ENCODE results near the gene C3orf18. TPM values are rescaled to one million over a fixed set of nuclear protein-coding genes. Genes with fewer than 3 reads are reported as not detected.

The C3orf18 gene
- total and polyA plus RNA-seq, 10 of the 15 experiments (the other 5 are each of a cell fraction or from before 2014, with no cell fraction given): 0.06 to 3.2 (median 0.66) TPM

Other genes with a start within 250 kb of the C3orf18 start
Only the 7 nearest of the 12 such genes appear.
- 33.4 and 34.6 TPM in 2 replicates for gene CYB561D2, start 216.9 kb downstream of the C3orf18 start, total RNA-seq (2014; rRNA removed)
- gene CYB561D2, start 216.9 kb downstream of the C3orf18 start, total RNA-seq (2014; rRNA removed; fragmentation: Illumina TruSeq; extraction: Trizol): 11.9 and 13.6 TPM in 2 replicates
- 19.2 and 20.8 TPM in 2 replicates for gene CYB561D2, start 216.9 kb downstream of the C3orf18 start, total RNA-seq (2021)
- gene CYB561D2, start 216.9 kb downstream of the C3orf18 start, polyA plus RNA-seq (2011; rRNA removed): 8.6 and 16.8 TPM in 2 replicates
- gene CYB561D2, start 216.9 kb downstream of the C3orf18 start, polyA plus RNA-seq (2014; fragmentation: Illumina TruSeq; extraction: Trizol): 5.9 and 9.2 TPM in 2 replicates
- 10 to 100 TPM in 1 of 2 experiments, 1 to 10 TPM in 1; 7.6 to 11.9 TPM for gene CYB561D2, start 216.9 kb downstream of the C3orf18 start, polyA plus RNA-seq (2014; fragmentation: Nextera tagmentation; extraction: Ambion mirVana)
- 24.1 and 29.1 TPM in 2 replicates for gene CYB561D2, start 216.9 kb downstream of the C3orf18 start, polyA plus RNA-seq (2014; rRNA removed)
- 10 to 100 TPM; 35.5 to 39.2 TPM for gene CYB561D2, start 216.9 kb downstream of the C3orf18 start, polyA plus RNA-seq (2016; fragmentation: Nextera tagmentation; extraction: Ambion mirVana)
- gene TMEM115, start 208.2 kb downstream of the C3orf18 start, total RNA-seq (2014; rRNA removed): 18.1 and 18.7 TPM in 2 replicates
- 7.1 and 8.0 TPM in 2 replicates for gene TMEM115, start 208.2 kb downstream of the C3orf18 start, total RNA-seq (2014; rRNA removed; fragmentation: Illumina TruSeq; extraction: Trizol)
- 15.9 and 18.4 TPM in 2 replicates for gene TMEM115, start 208.2 kb downstream of the C3orf18 start, total RNA-seq (2021)
- gene TMEM115, start 208.2 kb downstream of the C3orf18 start, polyA plus RNA-seq (2011; rRNA removed): 4.2 and 8.8 TPM in 2 replicates
- gene TMEM115, start 208.2 kb downstream of the C3orf18 start, polyA plus RNA-seq (2014; fragmentation: Illumina TruSeq; extraction: Trizol): 3.6 and 10.1 TPM in 2 replicates
- 1 to 10 TPM; 1.9 to 2.5 TPM for gene TMEM115, start 208.2 kb downstream of the C3orf18 start, polyA plus RNA-seq (2014; fragmentation: Nextera tagmentation; extraction: Ambion mirVana)
- gene TMEM115, start 208.2 kb downstream of the C3orf18 start, polyA plus RNA-seq (2014; rRNA removed): 16.9 and 18.8 TPM in 2 replicates
- gene TMEM115, start 208.2 kb downstream of the C3orf18 start, polyA plus RNA-seq (2016; fragmentation: Nextera tagmentation; extraction: Ambion mirVana): 10 to 100 TPM; 16.4 to 17.6 TPM
- gene CACNA2D2, start 64.1 kb downstream of the C3orf18 start, total RNA-seq (2014; rRNA removed): not detected in 2 replicates
- not detected in 2 replicates for gene CACNA2D2, start 64.1 kb downstream of the C3orf18 start, total RNA-seq (2014; rRNA removed; fragmentation: Illumina TruSeq; extraction: Trizol)
- gene CACNA2D2, start 64.1 kb downstream of the C3orf18 start, total RNA-seq (2021): 0.03 and 0.11 TPM in 2 replicates
- gene CACNA2D2, start 64.1 kb downstream of the C3orf18 start, polyA plus RNA-seq (2011; rRNA removed): not detected in 2 replicates
- 0.07 TPM in 1 of 2 replicates, not detected in the other for gene CACNA2D2, start 64.1 kb downstream of the C3orf18 start, polyA plus RNA-seq (2014; fragmentation: Illumina TruSeq; extraction: Trizol)
- not detected for gene CACNA2D2, start 64.1 kb downstream of the C3orf18 start, polyA plus RNA-seq (2014; fragmentation: Nextera tagmentation; extraction: Ambion mirVana)
- gene CACNA2D2, start 64.1 kb downstream of the C3orf18 start, polyA plus RNA-seq (2014; rRNA removed): not detected in 2 replicates
- not detected for gene CACNA2D2, start 64.1 kb downstream of the C3orf18 start, polyA plus RNA-seq (2016; fragmentation: Nextera tagmentation; extraction: Ambion mirVana)
- gene HEMK1, start 1.8 kb upstream of the C3orf18 start, total RNA-seq (2014; rRNA removed): 10.4 and 11.3 TPM in 2 replicates
- gene HEMK1, start 1.8 kb upstream of the C3orf18 start, total RNA-seq (2014; rRNA removed; fragmentation: Illumina TruSeq; extraction: Trizol): 9.5 and 10.5 TPM in 2 replicates
- 14.4 and 16.4 TPM in 2 replicates for gene HEMK1, start 1.8 kb upstream of the C3orf18 start, total RNA-seq (2021)
- 8.7 and 13.5 TPM in 2 replicates for gene HEMK1, start 1.8 kb upstream of the C3orf18 start, polyA plus RNA-seq (2011; rRNA removed)
- gene HEMK1, start 1.8 kb upstream of the C3orf18 start, polyA plus RNA-seq (2014; fragmentation: Illumina TruSeq; extraction: Trizol): 4.9 and 9.9 TPM in 2 replicates
- gene HEMK1, start 1.8 kb upstream of the C3orf18 start, polyA plus RNA-seq (2014; fragmentation: Nextera tagmentation; extraction: Ambion mirVana): 10 to 100 TPM in 1 of 2 experiments, 1 to 10 TPM in 1; 2.8 to 10.5 TPM
- gene HEMK1, start 1.8 kb upstream of the C3orf18 start, polyA plus RNA-seq (2014; rRNA removed): 15.1 and 15.8 TPM in 2 replicates
- gene HEMK1, start 1.8 kb upstream of the C3orf18 start, polyA plus RNA-seq (2016; fragmentation: Nextera tagmentation; extraction: Ambion mirVana): 10 to 100 TPM; 17.8 to 19.0 TPM
- 2.3 and 2.5 TPM in 2 replicates for gene CISH, start 44.0 kb upstream of the C3orf18 start, total RNA-seq (2014; rRNA removed)
- 0.94 and 1.0 TPM in 2 replicates for gene CISH, start 44.0 kb upstream of the C3orf18 start, total RNA-seq (2014; rRNA removed; fragmentation: Illumina TruSeq; extraction: Trizol)
- gene CISH, start 44.0 kb upstream of the C3orf18 start, total RNA-seq (2021): 4.4 and 5.1 TPM in 2 replicates
- 0.20 and 0.41 TPM in 2 replicates for gene CISH, start 44.0 kb upstream of the C3orf18 start, polyA plus RNA-seq (2011; rRNA removed)
- 1.4 and 2.7 TPM in 2 replicates for gene CISH, start 44.0 kb upstream of the C3orf18 start, polyA plus RNA-seq (2014; fragmentation: Illumina TruSeq; extraction: Trizol)
- under 1 TPM; 0.21 to 0.57 TPM for gene CISH, start 44.0 kb upstream of the C3orf18 start, polyA plus RNA-seq (2014; fragmentation: Nextera tagmentation; extraction: Ambion mirVana)
- 3.2 and 3.7 TPM in 2 replicates for gene CISH, start 44.0 kb upstream of the C3orf18 start, polyA plus RNA-seq (2014; rRNA removed)
- 1 to 10 TPM; 1.1 to 2.5 TPM for gene CISH, start 44.0 kb upstream of the C3orf18 start, polyA plus RNA-seq (2016; fragmentation: Nextera tagmentation; extraction: Ambion mirVana)
- gene MAPKAPK3, start 49.4 kb upstream of the C3orf18 start, total RNA-seq (2014; rRNA removed): 42.6 and 49.2 TPM in 2 replicates
- gene MAPKAPK3, start 49.4 kb upstream of the C3orf18 start, total RNA-seq (2014; rRNA removed; fragmentation: Illumina TruSeq; extraction: Trizol): 25.4 and 27.2 TPM in 2 replicates
- 39.9 and 42.0 TPM in 2 replicates for gene MAPKAPK3, start 49.4 kb upstream of the C3orf18 start, total RNA-seq (2021)
- 33.5 and 66.0 TPM in 2 replicates for gene MAPKAPK3, start 49.4 kb upstream of the C3orf18 start, polyA plus RNA-seq (2011; rRNA removed)
- gene MAPKAPK3, start 49.4 kb upstream of the C3orf18 start, polyA plus RNA-seq (2014; fragmentation: Illumina TruSeq; extraction: Trizol): 39.9 and 46.7 TPM in 2 replicates
- 1 to 10 TPM; 7.9 to 8.7 TPM for gene MAPKAPK3, start 49.4 kb upstream of the C3orf18 start, polyA plus RNA-seq (2014; fragmentation: Nextera tagmentation; extraction: Ambion mirVana)
- gene MAPKAPK3, start 49.4 kb upstream of the C3orf18 start, polyA plus RNA-seq (2014; rRNA removed): 43.9 and 45.3 TPM in 2 replicates
- gene MAPKAPK3, start 49.4 kb upstream of the C3orf18 start, polyA plus RNA-seq (2016; fragmentation: Nextera tagmentation; extraction: Ambion mirVana): 10 to 100 TPM; 32.4 to 38.0 TPM
- gene DOCK3, start 107.2 kb upstream of the C3orf18 start, total RNA-seq (2014; rRNA removed): not detected in 2 replicates
- not detected in 2 replicates for gene DOCK3, start 107.2 kb upstream of the C3orf18 start, total RNA-seq (2014; rRNA removed; fragmentation: Illumina TruSeq; extraction: Trizol)
- 0.03 TPM in 1 of 2 replicates, not detected in the other for gene DOCK3, start 107.2 kb upstream of the C3orf18 start, total RNA-seq (2021)
- not detected in 2 replicates for gene DOCK3, start 107.2 kb upstream of the C3orf18 start, polyA plus RNA-seq (2011; rRNA removed)
- not detected in 2 replicates for gene DOCK3, start 107.2 kb upstream of the C3orf18 start, polyA plus RNA-seq (2014; fragmentation: Illumina TruSeq; extraction: Trizol)
- under 1 TPM; 0.02 to 0.04 TPM for gene DOCK3, start 107.2 kb upstream of the C3orf18 start, polyA plus RNA-seq (2014; fragmentation: Nextera tagmentation; extraction: Ambion mirVana)
- not detected in 2 replicates for gene DOCK3, start 107.2 kb upstream of the C3orf18 start, polyA plus RNA-seq (2014; rRNA removed)
- under 1 TPM; 0.38 to 0.52 TPM for gene DOCK3, start 107.2 kb upstream of the C3orf18 start, polyA plus RNA-seq (2016; fragmentation: Nextera tagmentation; extraction: Ambion mirVana)